ENCODE data around the gene TBC1D22A. TPM values are rescaled to one million over a fixed set of nuclear protein-coding genes. Genes with fewer than 3 reads are reported as not detected.

TBC1D22A gene
- total RNA-seq, 1 experiment from 2014 or later, result 20.9 TPM

- Histone ChIP-seq H4K20me1 (ENCODE audit: insufficient read depth) (no peaks in the 10 kb centered on the region), H3K27me3 (ENCODE audit: insufficient read depth, low read length) (no peaks in the 10 kb centered on the region), H3K9ac (ENCODE audit: low read length) (no peak overlapping the region), H3K4me1 (ENCODE audit: control insufficient read depth in 1 of 2, insufficient read depth in 2 of 2, low read length in 2 of 2) (no peaks in the 10 kb centered on the region), H3K4me2 (ENCODE audit: low read length) (no peak overlapping the region), H3K79me2 (ENCODE audit: insufficient read depth, low read length) (no peaks in the 10 kb centered on the region), H3K4me3 (replicated peaks in 1 of 2; ENCODE audit: low read depth in 1 of 2, low read length in 2 of 2) (no peak overlapping the region), H3K9me2 (ENCODE audit: insufficient read depth) (no peaks in the 10 kb centered on the region), H3K9me3 (ENCODE audit: control insufficient read depth in 1 of 2, insufficient read depth in 1 of 2, low read depth in 1 of 2, low read length in 2 of 2) (no peaks in the 10 kb centered on the region), H3K27ac (ENCODE audit: low read depth, low read length) (no peak overlapping the region), H3K36me3 (ENCODE audit: control insufficient read depth in 1 of 2, insufficient read depth in 2 of 2, low read length in 2 of 2) (no peaks in the 10 kb centered on the region), H2AFZ (ENCODE audit: low read depth, low read length, poor library complexity, severe bottlenecking) (no peak overlapping the region)
- ChIA-PET CTCF (no interaction called here), POLR2A (no interaction called here), RAD21 (ENCODE audit: low non-redundant PET in 1 of 2, low total read pairs in 2 of 2, uncharacterized antibody in 2 of 2, unreplicated experiment in 2 of 2) (no interaction called here)
- intact Hi-C loops (cut with micrococcal nuclease), result no loop called here
- no peak for ATAC-seq
- TF ChIP-seq, protein P1, sequence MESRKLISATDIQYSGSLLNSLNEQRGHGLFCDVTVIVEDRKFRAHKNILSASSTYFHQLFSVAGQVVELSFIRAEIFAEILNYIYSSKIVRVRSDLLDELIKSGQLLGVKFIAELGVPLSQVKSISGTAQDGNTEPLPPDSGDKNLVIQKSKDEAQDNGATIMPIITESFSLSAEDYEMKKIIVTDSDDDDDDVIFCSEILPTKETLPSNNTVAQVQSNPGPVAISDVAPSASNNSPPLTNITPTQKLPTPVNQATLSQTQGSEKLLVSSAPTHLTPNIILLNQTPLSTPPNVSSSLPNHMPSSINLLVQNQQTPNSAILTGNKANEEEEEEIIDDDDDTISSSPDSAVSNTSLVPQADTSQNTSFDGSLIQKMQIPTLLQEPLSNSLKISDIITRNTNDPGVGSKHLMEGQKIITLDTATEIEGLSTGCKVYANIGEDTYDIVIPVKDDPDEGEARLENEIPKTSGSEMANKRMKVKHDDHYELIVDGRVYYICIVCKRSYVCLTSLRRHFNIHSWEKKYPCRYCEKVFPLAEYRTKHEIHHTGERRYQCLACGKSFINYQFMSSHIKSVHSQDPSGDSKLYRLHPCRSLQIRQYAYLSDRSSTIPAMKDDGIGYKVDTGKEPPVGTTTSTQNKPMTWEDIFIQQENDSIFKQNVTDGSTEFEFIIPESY (IDR thresholded peaks at IDR 0.05; ENCODE audit: extremely low read depth, insufficient replicate concordance, low read length), result no peak
- TF ChIP-seq SRF (IDR thresholded peaks at IDR 0.05; ENCODE audit: low read depth) (no peak), POLR2A (IDR thresholded peaks at IDR 0.05; ENCODE audit: borderline replicate concordance, extremely low read depth, insufficient read depth, insufficient read length) (no peak), EGR1 (IDR thresholded peaks at IDR 0.05; ENCODE audit: low read depth) (no peak), YY1 (IDR thresholded peaks at IDR 0.05; ENCODE audit: extremely low read depth, insufficient replicate concordance, low read depth, low read length) (no peak), CBX3 (IDR thresholded peaks at IDR 0.05; ENCODE audit: low read depth) (no peak)
- TF ChIP-seq, protein P2, sequence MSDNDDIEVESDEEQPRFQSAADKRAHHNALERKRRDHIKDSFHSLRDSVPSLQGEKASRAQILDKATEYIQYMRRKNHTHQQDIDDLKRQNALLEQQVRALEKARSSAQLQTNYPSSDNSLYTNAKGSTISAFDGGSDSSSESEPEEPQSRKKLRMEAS (IDR thresholded peaks at IDR 0.05), result no peak
- TF ChIP-seq, protein P3, sequence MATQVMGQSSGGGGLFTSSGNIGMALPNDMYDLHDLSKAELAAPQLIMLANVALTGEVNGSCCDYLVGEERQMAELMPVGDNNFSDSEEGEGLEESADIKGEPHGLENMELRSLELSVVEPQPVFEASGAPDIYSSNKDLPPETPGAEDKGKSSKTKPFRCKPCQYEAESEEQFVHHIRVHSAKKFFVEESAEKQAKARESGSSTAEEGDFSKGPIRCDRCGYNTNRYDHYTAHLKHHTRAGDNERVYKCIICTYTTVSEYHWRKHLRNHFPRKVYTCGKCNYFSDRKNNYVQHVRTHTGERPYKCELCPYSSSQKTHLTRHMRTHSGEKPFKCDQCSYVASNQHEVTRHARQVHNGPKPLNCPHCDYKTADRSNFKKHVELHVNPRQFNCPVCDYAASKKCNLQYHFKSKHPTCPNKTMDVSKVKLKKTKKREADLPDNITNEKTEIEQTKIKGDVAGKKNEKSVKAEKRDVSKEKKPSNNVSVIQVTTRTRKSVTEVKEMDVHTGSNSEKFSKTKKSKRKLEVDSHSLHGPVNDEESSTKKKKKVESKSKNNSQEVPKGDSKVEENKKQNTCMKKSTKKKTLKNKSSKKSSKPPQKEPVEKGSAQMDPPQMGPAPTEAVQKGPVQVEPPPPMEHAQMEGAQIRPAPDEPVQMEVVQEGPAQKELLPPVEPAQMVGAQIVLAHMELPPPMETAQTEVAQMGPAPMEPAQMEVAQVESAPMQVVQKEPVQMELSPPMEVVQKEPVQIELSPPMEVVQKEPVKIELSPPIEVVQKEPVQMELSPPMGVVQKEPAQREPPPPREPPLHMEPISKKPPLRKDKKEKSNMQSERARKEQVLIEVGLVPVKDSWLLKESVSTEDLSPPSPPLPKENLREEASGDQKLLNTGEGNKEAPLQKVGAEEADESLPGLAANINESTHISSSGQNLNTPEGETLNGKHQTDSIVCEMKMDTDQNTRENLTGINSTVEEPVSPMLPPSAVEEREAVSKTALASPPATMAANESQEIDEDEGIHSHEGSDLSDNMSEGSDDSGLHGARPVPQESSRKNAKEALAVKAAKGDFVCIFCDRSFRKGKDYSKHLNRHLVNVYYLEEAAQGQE (IDR thresholded peaks at IDR 0.05; ENCODE audit: low read depth), result no peak
- TF ChIP-seq, protein P4, sequence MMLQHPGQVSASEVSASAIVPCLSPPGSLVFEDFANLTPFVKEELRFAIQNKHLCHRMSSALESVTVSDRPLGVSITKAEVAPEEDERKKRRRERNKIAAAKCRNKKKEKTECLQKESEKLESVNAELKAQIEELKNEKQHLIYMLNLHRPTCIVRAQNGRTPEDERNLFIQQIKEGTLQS (IDR thresholded peaks at IDR 0.05), result no peak
- no peak for DNase-seq (ENCODE audit: low read depth, low spot score)
- no TSS peak for BruUV-seq (replicated peaks)
These were observed 265.3 kb downstream of the TBC1D22A start for GRCh38 chr22:47027766-47028165.
